Measurements from ENCODE around the gene MASP2.
"Not testable (repeated sequence)": the region's sequence is repeated elsewhere in the genome, so short reads cannot be mapped to it uniquely, and the experiment has no call there.

The MASP2 gene

GRCh38 chr1:11042995-11043874 is 3.8 kb downstream of the MASP2 start:
- Histone ChIP-seq H3K4me2 (ENCODE audit: insufficient read depth, low read length) (no peak overlapping the region), H3K9me3 (ENCODE audit: insufficient read depth, low read length, severe bottlenecking) (no peaks in the 10 kb centered on the region), H3K4me1 (ENCODE audit: insufficient read depth, low read length) (no peaks in the 10 kb centered on the region), H2AFZ (ENCODE audit: low read depth, low read length) (no peak overlapping the region), H3K27me3 (ENCODE audit: insufficient read depth, low read length, poor library complexity) (no peaks in the 10 kb centered on the region), H4K20me1 (ENCODE audit: insufficient read depth, low read length) (no peaks in the 10 kb centered on the region), H3K79me2 (ENCODE audit: insufficient read depth, low read length) (no peaks in the 10 kb centered on the region), H3K4me3 (ENCODE audit: low read depth in 1 of 2, low read length in 2 of 2) (no peak overlapping the region), H3K36me3 (ENCODE audit: insufficient read depth, low read length) (no peaks in the 10 kb centered on the region), H3K9ac (ENCODE audit: low read depth, low read length) (no peak overlapping the region), H3K27ac (ENCODE audit: low read length) (no peak overlapping the region)
- ATAC-seq (ENCODE audit: insufficient read depth, low read depth) (no peak), DNase-seq (no peak)
- TF ChIP-seq CTCF (IDR thresholded peaks at IDR 0.05; ENCODE audit: borderline replicate concordance, extremely low read depth, low read length, poor library complexity, severe bottlenecking) (no peak), EZH2 (IDR thresholded peaks at IDR 0.05; ENCODE audit: borderline replicate concordance, low read depth, low read length, severe bottlenecking) (no peak)

GRCh38 chr1:11042065-11042464 is 5.0 kb downstream of the MASP2 start:
- no peak for DNase-seq
- no peak overlapping the region for H2AFZ ChIP-seq (ENCODE audit: low read depth, low read length)

GRCh38 chr1:11041048-11041447 is 6.0 kb downstream of the MASP2 start:
- H3K4me2 ChIP-seq (ENCODE audit: insufficient read depth, low read length) = no peak overlapping the region
- H2AFZ ChIP-seq (ENCODE audit: low read depth, low read length) = no peak overlapping the region
- no peak for ATAC-seq (ENCODE audit: insufficient read depth, low read depth)
- no peak overlapping the region for H3K27ac ChIP-seq (ENCODE audit: low read length)
- peaks cover 7% of the 10 kb centered on the region for H3K4me1 ChIP-seq (ENCODE audit: insufficient read depth, low read length)
- TF ChIP-seq EZH2 (IDR thresholded peaks at IDR 0.05; ENCODE audit: borderline replicate concordance, low read depth, low read length, severe bottlenecking) = no peak
- H3K27me3 ChIP-seq (ENCODE audit: insufficient read depth, low read length, poor library complexity) = no peaks in the 10 kb centered on the region
- no peak overlapping the region for H3K4me3 ChIP-seq (ENCODE audit: low read depth in 1 of 2, low read length in 2 of 2)
- no peaks in the 10 kb centered on the region for H3K9me3 ChIP-seq (ENCODE audit: insufficient read depth, low read length, severe bottlenecking)
- no peaks in the 10 kb centered on the region for H3K36me3 ChIP-seq (ENCODE audit: insufficient read depth, low read length)
- H3K79me2 ChIP-seq (ENCODE audit: insufficient read depth, low read length) = no peaks in the 10 kb centered on the region
- H3K9ac ChIP-seq (ENCODE audit: low read depth, low read length) = no peak overlapping the region
- no peaks in the 10 kb centered on the region for H4K20me1 ChIP-seq (ENCODE audit: insufficient read depth, low read length)
- DNase-seq = no peak

More at GRCh38 chr1:11042065-11042464, 5.0 kb downstream of the MASP2 start:
- no peaks in the 10 kb centered on the region for H3K9me3 ChIP-seq (ENCODE audit: insufficient read depth, low read length, severe bottlenecking)
- no peak overlapping the region for H3K27ac ChIP-seq (ENCODE audit: low read length)
- H3K4me3 ChIP-seq (ENCODE audit: low read depth in 1 of 2, low read length in 2 of 2) = no peak overlapping the region
- no peaks in the 10 kb centered on the region for H3K79me2 ChIP-seq (ENCODE audit: insufficient read depth, low read length)
- no peak for ATAC-seq (ENCODE audit: insufficient read depth, low read depth)
- H3K4me2 ChIP-seq (ENCODE audit: insufficient read depth, low read length) = no peak overlapping the region
- TF ChIP-seq CTCF (IDR thresholded peaks at IDR 0.05; ENCODE audit: borderline replicate concordance, extremely low read depth, low read length, poor library complexity, severe bottlenecking) = no peak
- TF ChIP-seq EZH2 (IDR thresholded peaks at IDR 0.05; ENCODE audit: borderline replicate concordance, low read depth, low read length, severe bottlenecking) = no peak
- H4K20me1 ChIP-seq (ENCODE audit: insufficient read depth, low read length) = no peaks in the 10 kb centered on the region
- no peak overlapping the region for H3K9ac ChIP-seq (ENCODE audit: low read depth, low read length)
- no peaks in the 10 kb centered on the region for H3K27me3 ChIP-seq (ENCODE audit: insufficient read depth, low read length, poor library complexity)
- no peaks in the 10 kb centered on the region for H3K36me3 ChIP-seq (ENCODE audit: insufficient read depth, low read length)
- H3K4me1 ChIP-seq (ENCODE audit: insufficient read depth, low read length) = peaks cover 7% of the 10 kb centered on the region

- not testable (repeated sequence) for H3K4me2 ChIP-seq (ENCODE audit: insufficient read depth, low read length); H3K36me3 ChIP-seq (ENCODE audit: insufficient read depth, low read length); ATAC-seq (ENCODE audit: insufficient read depth, low read depth); H2AFZ ChIP-seq (ENCODE audit: low read depth, low read length); H3K27me3 ChIP-seq (ENCODE audit: insufficient read depth, low read length, poor library complexity); H3K4me1 ChIP-seq (ENCODE audit: insufficient read depth, low read length); H3K9me3 ChIP-seq (ENCODE audit: insufficient read depth, low read length, severe bottlenecking); H3K27ac ChIP-seq (ENCODE audit: low read length); H3K9ac ChIP-seq (ENCODE audit: low read depth, low read length); H3K4me3 ChIP-seq (ENCODE audit: low read depth in 1 of 2, low read length in 2 of 2); H3K79me2 ChIP-seq (ENCODE audit: insufficient read depth, low read length); DNase-seq; H4K20me1 ChIP-seq (ENCODE audit: insufficient read depth, low read length)
Measured at GRCh38 chr1:11040105-11040429, 7.0 kb downstream of the MASP2 start.

Measured in DND-41 (cell line).